WTC11 (cell line): ENCODE data around the gene RAD23B. TPM values are rescaled to one million over a fixed set of nuclear protein-coding genes. Genes with fewer than 3 reads are reported as not detected.

Experiments
- AFF4 ChIP-seq: sonication (generic); formaldehyde crosslinking; IDR thresholded peaks from 2 replicates; pipeline ENCODE4 v1.8.1; 2023; ENCODE audit warnings: mild to moderate bottlenecking, missing genetic modification reagents, borderline replicate concordance
- EMX1 ChIP-seq: fragments of 250-450 bp; sonication (Bioruptor Pico); IDR thresholded peaks from 2 replicates; pipeline ENCODE4 v1.8.0; 2021; ENCODE audit warnings: mild to moderate bottlenecking
- ESRRA ChIP-seq: sonication (generic); formaldehyde crosslinking; IDR thresholded peaks from 2 replicates; pipeline ENCODE4 v1.8.1; 2022; ENCODE audit warnings: mild to moderate bottlenecking, missing genetic modification reagents, borderline replicate concordance
- FOXP4 ChIP-seq: sonication (generic); formaldehyde crosslinking; IDR thresholded peaks from 2 replicates; pipeline ENCODE4 v1.8.0; 2022; ENCODE audit warnings: mild to moderate bottlenecking, missing genetic modification reagents
- HMGA2 ChIP-seq: fragments of 250-450 bp; sonication (Bioruptor Pico); IDR thresholded peaks from 2 replicates; pipeline ENCODE4 v1.4.0; 2021; ENCODE audit warnings: mild to moderate bottlenecking, moderate library complexity
- HMGXB4 ChIP-seq: sonication (generic); formaldehyde crosslinking; IDR thresholded peaks from 2 replicates; pipeline ENCODE4 v1.8.1; 2023; ENCODE audit warnings: mild to moderate bottlenecking, moderate library complexity, missing genetic modification reagents
- IRF1 ChIP-seq: sonication (generic); formaldehyde crosslinking; IDR thresholded peaks from 2 replicates; pipeline ENCODE4 v1.8.0; 2023; ENCODE audit warnings: missing genetic modification reagents
- IRF2 ChIP-seq: sonication (generic); formaldehyde crosslinking; IDR thresholded peaks from 2 replicates; pipeline ENCODE4 v1.8.0; 2022; ENCODE audit warnings: low read depth, missing genetic modification reagents, borderline replicate concordance
- JAZF1 ChIP-seq: fragments of 250-450 bp; sonication (Bioruptor Pico); IDR thresholded peaks from 2 replicates; pipeline ENCODE4 v1.9.0; 2021; ENCODE audit warnings: moderate library complexity, mild to moderate bottlenecking, inconsistent platforms
- MAX ChIP-seq: sonication (generic); formaldehyde crosslinking; IDR thresholded peaks from 2 replicates; pipeline ENCODE4 v1.8.0; 2022; ENCODE audit warnings: mild to moderate bottlenecking, missing genetic modification reagents
- MLX ChIP-seq: sonication (generic); formaldehyde crosslinking; IDR thresholded peaks from 2 replicates; pipeline ENCODE4 v1.8.1; 2023; ENCODE audit warnings: mild to moderate bottlenecking, missing genetic modification reagents, moderate library complexity
- NR3C1 ChIP-seq: sonication (generic); formaldehyde crosslinking; conservative IDR thresholded peaks from 2 replicates; pipeline ENCODE4 v1.8.1; 2023; ENCODE audit warnings: low read depth, mild to moderate bottlenecking, missing genetic modification reagents
- SMAD3 ChIP-seq: sonication (generic); formaldehyde crosslinking; IDR thresholded peaks from 2 replicates; pipeline ENCODE4 v1.8.0; 2022; ENCODE audit warnings: missing genetic modification reagents, mild to moderate bottlenecking, borderline replicate concordance
- SOX15 ChIP-seq: fragments of 250-450 bp; sonication (Bioruptor Pico); IDR thresholded peaks from 2 replicates; pipeline ENCODE4 v1.9.0; 2021; ENCODE audit warnings: mild to moderate bottlenecking
- TEAD4 ChIP-seq: sonication (generic); formaldehyde crosslinking; IDR thresholded peaks from 2 replicates; pipeline ENCODE4 v1.8.0; 2022; ENCODE audit warnings: mild to moderate bottlenecking, missing genetic modification reagents
- TP53 ChIP-seq: sonication (generic); formaldehyde crosslinking; IDR thresholded peaks from 2 replicates; pipeline ENCODE4 v1.8.1; 2023; ENCODE audit warnings: mild to moderate bottlenecking, missing genetic modification reagents
- ZBTB21 ChIP-seq: sonication (generic); formaldehyde crosslinking; IDR thresholded peaks from 2 replicates; pipeline ENCODE4 v1.8.1; 2023; ENCODE audit warnings: mild to moderate bottlenecking, missing genetic modification reagents, borderline replicate concordance
- ZBTB43 ChIP-seq: sonication (generic); formaldehyde crosslinking; IDR thresholded peaks from 2 replicates; pipeline ENCODE4 v1.8.1; 2023; ENCODE audit warnings: mild to moderate bottlenecking, missing genetic modification reagents
- ZNF138 ChIP-seq: sonication (generic); formaldehyde crosslinking; conservative IDR thresholded peaks from 2 replicates; pipeline ENCODE4 v1.8.1; 2022; ENCODE audit warnings: mild to moderate bottlenecking, moderate library complexity, missing genetic modification reagents
- ZNF219 ChIP-seq: sonication (generic); formaldehyde crosslinking; IDR thresholded peaks from 2 replicates; pipeline ENCODE4 v1.8.0; 2023; ENCODE audit warnings: missing genetic modification reagents, mild to moderate bottlenecking, borderline replicate concordance
- ZNF232 ChIP-seq: sonication (generic); formaldehyde crosslinking; IDR thresholded peaks from 2 replicates; pipeline ENCODE4 v1.8.0; 2022; ENCODE audit warnings: mild to moderate bottlenecking, missing genetic modification reagents
- ZNF281 ChIP-seq: sonication (generic); formaldehyde crosslinking; IDR thresholded peaks from 2 replicates; pipeline ENCODE4 v1.8.0; 2023; ENCODE audit warnings: mild to moderate bottlenecking, missing genetic modification reagents
- ZNF317 ChIP-seq: sonication (generic); formaldehyde crosslinking; IDR thresholded peaks from 2 replicates; pipeline ENCODE4 v1.8.1; 2023; ENCODE audit warnings: low read depth, mild to moderate bottlenecking, moderate library complexity, missing genetic modification reagents, borderline replicate concordance
- ZNF416 ChIP-seq: fragments of 250-450 bp; sonication (Bioruptor Pico); IDR thresholded peaks from 2 replicates; pipeline ENCODE4 v1.9.0; 2021; ENCODE audit warnings: mild to moderate bottlenecking, inconsistent platforms
- total RNA-seq: library from RNA; stranded (reverse); gene quantifications from 3 replicates; pipeline ENCODE4 v1.2.3, GENCODE V29; 2021

RAD23B gene
- total RNA-seq, 1 experiment from 2014 or later, result 150 TPM

GRCh38 chr9:107283623-107284616, 841 bp downstream of the RAD23B start (continued):
- 0 out of 2 replicates have a peak, but pooled peaks have one; percentile 65 for TF ChIP-seq IRF2 (CRISPR knock-in tag)
- TF ChIP-seq ZNF416 (CRISPR knock-in tag), result no peak
- no peak for TF ChIP-seq HMGA2 (CRISPR knock-in tag)
- no peak for TF ChIP-seq MLX
- TF ChIP-seq ZNF317 (CRISPR knock-in tag), result no peak
- no peak for TF ChIP-seq HMGXB4 (CRISPR knock-in tag)
- no peak for TF ChIP-seq SOX15
- peak; percentile 79; the same call in 1 of the 2 replicates for TF ChIP-seq ZBTB43 (CRISPR knock-in tag)
- TF ChIP-seq ZNF281 (CRISPR knock-in tag), result 0 out of 2 replicates have a peak, but pooled peaks have one; percentile 56
- no peak for TF ChIP-seq EMX1 (CRISPR knock-in tag)
- TF ChIP-seq JAZF1 (CRISPR knock-in tag), result no peak
- 0 out of 2 replicates have a peak, but pooled peaks have one; percentile 66 for TF ChIP-seq ZNF232
- TF ChIP-seq ESRRA, result no peak
- no peak for TF ChIP-seq NR3C1 (CRISPR knock-in tag)
- TF ChIP-seq ZNF219 (CRISPR knock-in tag), result peak; percentile 42; the same call in 1 of the 2 replicates
- TF ChIP-seq FOXP4, result peak; percentile 71; the same call in 1 of the 2 replicates
- TF ChIP-seq MAX (CRISPR knock-in tag), result peak; percentile 37; the same call in 1 of the 2 replicates
- TF ChIP-seq SMAD3 (CRISPR knock-in tag), result peak; percentile 57; the same call in 1 of the 2 replicates
- no peak for TF ChIP-seq TEAD4 (CRISPR knock-in tag)
- TF ChIP-seq IRF1, result no peak
- TF ChIP-seq AFF4 (CRISPR knock-in tag), result no peak
- TF ChIP-seq TP53 (CRISPR knock-in tag), result no peak
- TF ChIP-seq ZBTB21, result 0 out of 2 replicates have a peak, but pooled peaks have one; percentile 12
- TF ChIP-seq ZNF138 (CRISPR knock-in tag), result 0 out of 2 replicates have a peak, but pooled peaks have one; percentile 28
